ENCODE data around the gene PDE1C.

Gene PDE1C

DNA sequence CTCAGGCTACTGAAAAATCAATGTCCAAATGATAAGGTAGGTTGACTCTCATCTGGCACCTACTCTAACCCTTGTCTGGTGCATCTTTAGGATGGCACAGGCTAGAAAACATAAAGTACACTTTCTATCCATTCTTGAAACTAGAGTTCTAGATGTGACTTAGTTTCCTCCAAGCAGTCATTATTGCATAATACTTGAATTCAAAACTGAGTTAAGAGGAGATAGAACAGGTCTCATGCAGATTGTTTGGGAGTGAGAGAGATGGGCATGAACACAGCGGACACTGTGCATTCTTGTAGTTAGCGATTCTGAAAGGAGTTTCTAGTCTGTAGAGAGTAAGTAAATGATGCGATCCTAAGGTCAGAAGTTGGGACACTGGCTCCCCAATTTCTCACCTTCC is 149.2 kb downstream of the PDE1C start:
- no peak for DNase-seq
- H3K27me3 Mint-ChIP-seq (ENCODE audit: low read depth, poor library complexity), result peaks cover 17% of the 10 kb centered on the region
- H3K27ac Mint-ChIP-seq, result no peak overlapping the region
- no peaks in the 10 kb centered on the region for H3K4me1 Mint-ChIP-seq
- no peak for TF ChIP-seq CTCF (IDR thresholded peaks at IDR 0.05)
- H3K36me3 Mint-ChIP-seq (ENCODE audit: low read depth), result no peaks in the 10 kb centered on the region
- no peaks in the 10 kb centered on the region for H3K9me3 Mint-ChIP-seq
- H3K4me3 Mint-ChIP-seq, result no peak overlapping the region

DNA sequence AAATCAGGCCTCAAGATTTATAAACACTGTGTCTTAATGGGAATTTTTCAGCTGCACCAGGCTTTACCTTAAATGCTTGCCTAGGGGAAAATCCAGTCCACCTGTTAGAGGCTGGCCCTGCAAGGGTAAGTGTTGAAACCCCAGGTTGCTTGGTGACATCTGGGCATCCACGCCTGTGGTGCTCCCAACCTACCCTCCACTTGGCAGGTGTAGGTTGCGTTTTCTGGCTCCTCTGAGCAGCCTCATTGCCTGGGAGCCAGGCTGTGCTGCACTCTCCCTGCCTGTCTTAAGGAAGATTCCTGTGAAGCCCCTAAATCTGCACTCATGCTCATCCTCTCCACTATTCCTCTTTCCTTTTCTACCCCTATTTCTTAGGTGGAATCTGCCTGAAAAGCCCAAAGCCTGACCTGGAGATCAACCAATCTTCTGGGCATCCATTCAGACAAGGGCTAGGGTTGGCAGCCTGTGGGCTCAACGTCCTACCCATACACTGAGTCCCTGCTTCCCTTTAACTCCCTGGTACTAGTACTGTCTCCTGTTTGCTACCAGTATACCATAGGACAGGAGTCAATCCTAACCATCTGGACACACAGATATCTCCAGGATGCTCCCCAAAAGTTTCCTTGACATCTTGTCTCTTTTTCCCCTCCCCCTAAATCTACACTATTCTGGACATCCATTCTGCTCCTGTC is 150.4 kb downstream of the PDE1C start:
- Mint-ChIP-seq H3K27ac (no peak overlapping the region), H3K4me3 (no peak overlapping the region), H3K9me3 (no peaks in the 10 kb centered on the region), H3K36me3 (ENCODE audit: low read depth) (no peaks in the 10 kb centered on the region), H3K4me1 (no peaks in the 10 kb centered on the region), H3K27me3 (ENCODE audit: low read depth, poor library complexity) (peaks cover 15% of the 10 kb centered on the region)
- DNase-seq, result no peak
- no peak for TF ChIP-seq CTCF (IDR thresholded peaks at IDR 0.05)

GRCh38 chr7:31918706-31919393 is 151.4 kb downstream of the PDE1C start:
- H3K27ac Mint-ChIP-seq, result no peak overlapping the region
- TF ChIP-seq CTCF (IDR thresholded peaks at IDR 0.05), result no peak
- H3K4me3 Mint-ChIP-seq, result no peak overlapping the region
- DNase-seq, result no peak
- no peaks in the 10 kb centered on the region for H3K4me1 Mint-ChIP-seq
- H3K36me3 Mint-ChIP-seq (ENCODE audit: low read depth), result no peaks in the 10 kb centered on the region
- H3K27me3 Mint-ChIP-seq (ENCODE audit: low read depth, poor library complexity), result peaks cover 9% of the 10 kb centered on the region
- no peaks in the 10 kb centered on the region for H3K9me3 Mint-ChIP-seq

GRCh38 chr7:31917256-31917655 is 153.0 kb downstream of the PDE1C start:
- no peaks in the 10 kb centered on the region for H3K36me3 Mint-ChIP-seq (ENCODE audit: low read depth)
- no peaks in the 10 kb centered on the region for H3K9me3 Mint-ChIP-seq
- H3K4me3 Mint-ChIP-seq, result no peak overlapping the region
- DNase-seq, result no peak
- no peak for TF ChIP-seq CTCF (IDR thresholded peaks at IDR 0.05)
- peaks cover 9% of the 10 kb centered on the region for H3K27me3 Mint-ChIP-seq (ENCODE audit: low read depth, poor library complexity)
- H3K4me1 Mint-ChIP-seq, result no peaks in the 10 kb centered on the region
- no peak overlapping the region for H3K27ac Mint-ChIP-seq

GRCh38 chr7:31910191-31910590 is 160.0 kb downstream of the PDE1C start:
- Mint-ChIP-seq H3K9me3 (no peaks in the 10 kb centered on the region), H3K27ac (no peak overlapping the region), H3K4me1 (no peaks in the 10 kb centered on the region), H3K36me3 (ENCODE audit: low read depth) (no peaks in the 10 kb centered on the region), H3K27me3 (ENCODE audit: low read depth, poor library complexity) (peaks cover 7% of the 10 kb centered on the region), H3K4me3 (no peak overlapping the region)
- TF ChIP-seq CTCF (IDR thresholded peaks at IDR 0.05), result no peak
- no peak for DNase-seq
